Umbilical cord (tissue), 2 donors: ENCODE measurements around the gene NOP56. TPM values are rescaled to one million over a fixed set of nuclear protein-coding genes. Genes with fewer than 3 reads are reported as not detected.

Experiments used
- DNase-seq: peaks from one replicate; pipeline ENCODE4 v3.0.0-alpha.2; 2015; ENCODE audit warnings: low spot score
- total RNA-seq: library from RNA; depleted of rRNA; stranded (reverse); fragments of >200 nt; gene quantifications from one replicate; pipeline ENCODE4 v1.2.3, GENCODE V29; 2014; ENCODE audit warnings: low replicate concordance; ENCODE audit not compliant: insufficient read depth

Gene NOP56
- total RNA-seq, 1 donor from 2014 or later: 66.9 TPM

- DNase-seq: no peak
Observed at GRCh38 chr20:2700913-2701620, 48.6 kb downstream of the NOP56 start.

GRCh38 chr20:2701671-2702081 lies 49.2 kb downstream of the NOP56 start:
- DNase-seq: no peak

- DNase-seq: no peak
Observed at GRCh38 chr20:2703716-2704475, 51.5 kb downstream of the NOP56 start.

- DNase-seq: no peak
Observed at GRCh38 chr20:2705931-2706645, 53.7 kb downstream of the NOP56 start.

- peak; percentile 57 for DNase-seq
Observed at GRCh38 chr20:2706688-2707352, 54.4 kb downstream of the NOP56 start.

GRCh38 chr20:2707353-2708072 lies 55.1 kb downstream of the NOP56 start:
- no peak for DNase-seq

Other genes starting within 250 kb of the NOP56 start
- gene SNRPB, start 181.8 kb upstream of the NOP56 start, total RNA-seq: 85.9 TPM
- 14.0 TPM for gene ZNF343, start 143.7 kb upstream of the NOP56 start, total RNA-seq
- 1.4 TPM for gene TMC2, start 116.1 kb upstream of the NOP56 start, total RNA-seq
- gene IDH3B, start 11.6 kb downstream of the NOP56 start, total RNA-seq: 60.2 TPM
- 14.4 TPM for gene EBF4, start 40.1 kb downstream of the NOP56 start, total RNA-seq
- gene CPXM1, start 148.0 kb downstream of the NOP56 start, total RNA-seq: 18.1 TPM
- not detected for gene C20orf141, start 162.4 kb downstream of the NOP56 start, total RNA-seq
- gene TMEM239, start 163.7 kb downstream of the NOP56 start, total RNA-seq: 1.2 TPM
- gene PCED1A, start 188.0 kb downstream of the NOP56 start, total RNA-seq: 16.9 TPM
- 19.7 TPM for gene VPS16, start 188.1 kb downstream of the NOP56 start, total RNA-seq
- 69.1 TPM for gene PTPRA, start 220.8 kb downstream of the NOP56 start, total RNA-seq